ENCODE data around the gene PCMT1.
"Not testable (repeated sequence)": the region's sequence is repeated elsewhere in the genome, so short reads cannot be mapped to it uniquely, and the experiment has no call there.

DNA sequence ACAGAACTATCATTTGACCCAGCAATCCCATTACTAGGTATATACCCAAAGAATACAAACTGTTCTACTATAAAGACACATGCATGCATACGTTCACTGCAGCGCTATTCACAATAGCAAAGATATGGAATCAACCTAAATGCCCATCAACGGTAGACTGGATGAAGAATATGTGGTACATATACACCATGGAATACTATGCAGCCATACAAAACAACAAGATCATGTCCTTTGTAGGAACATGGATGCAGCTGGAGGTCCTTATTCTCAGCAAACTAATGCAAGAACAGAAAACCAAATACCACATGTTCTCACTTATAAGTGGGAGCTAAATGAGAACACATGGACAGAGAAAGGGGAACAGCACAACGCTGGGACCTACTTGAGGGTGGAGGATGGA is 98.8 kb downstream of the PCMT1 start:
- not testable (repeated sequence) for TF ChIP-seq YY1 (IDR thresholded peaks at IDR 0.05; ENCODE audit: insufficient read depth, insufficient read length); ZNF274 (IDR thresholded peaks at IDR 0.05; ENCODE audit: low read depth, low read length)
